Measurements from ENCODE around the gene GPR39.

Gene GPR39

GRCh38 chr2:132605236-132606180 lies 188.9 kb downstream of the GPR39 start:
- DNase-seq (ENCODE audit: low read depth), result no peak

- DNase-seq (ENCODE audit: low read depth), result no peak
Measured at GRCh38 chr2:132606649-132607048, 190.0 kb downstream of the GPR39 start.

GRCh38 chr2:132607426-132608090 lies 191.0 kb downstream of the GPR39 start:
- DNase-seq (ENCODE audit: low read depth), result no peak

GRCh38 chr2:132608311-132608710 lies 191.7 kb downstream of the GPR39 start:
- DNase-seq (ENCODE audit: low read depth), result no peak

DNA sequence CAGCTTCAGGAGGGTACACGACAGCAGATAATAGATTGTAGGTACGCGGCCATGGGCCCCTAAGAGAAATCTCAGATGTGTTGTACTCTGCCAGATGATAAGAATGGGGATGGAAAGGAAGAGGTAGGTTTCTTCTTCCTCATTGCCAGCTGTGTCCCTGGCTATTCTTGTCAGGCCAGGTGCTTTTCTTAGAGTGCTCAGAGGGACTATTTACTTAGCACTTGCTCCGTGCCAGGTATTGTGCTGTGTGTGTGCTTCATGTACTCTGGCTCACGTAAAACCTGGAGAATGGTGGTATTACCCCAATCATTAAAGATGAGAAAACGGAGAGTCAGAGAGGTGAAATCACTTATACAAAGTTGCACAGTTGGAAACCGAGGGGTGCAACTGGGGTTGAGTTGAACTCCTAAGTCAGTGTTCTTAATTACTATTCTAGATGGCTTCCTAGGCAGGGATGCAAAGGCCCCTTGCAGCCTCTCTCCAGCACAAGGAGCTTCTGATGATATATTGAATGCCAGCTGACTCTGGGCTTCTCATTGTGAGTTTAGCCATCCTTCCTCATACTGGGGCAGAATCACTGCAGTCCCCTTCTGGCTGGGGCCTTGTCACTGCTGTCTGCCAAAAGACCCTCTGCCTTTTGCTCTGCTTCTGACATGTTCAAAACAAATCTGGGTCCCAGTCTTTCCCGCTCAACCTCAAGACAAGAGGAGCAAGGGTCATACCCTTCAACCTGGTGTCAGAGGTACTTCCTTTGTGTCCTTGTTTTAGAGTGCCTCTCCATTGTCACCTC lies 192.7 kb downstream of the GPR39 start:
- no peak for DNase-seq (ENCODE audit: low read depth)

GRCh38 chr2:132611719-132612118 lies 195.1 kb downstream of the GPR39 start:
- DNase-seq (ENCODE audit: low read depth), result no peak

- DNase-seq (ENCODE audit: low read depth), result no peak
Measured at GRCh38 chr2:132615329-132616085, 198.9 kb downstream of the GPR39 start.

DNA sequence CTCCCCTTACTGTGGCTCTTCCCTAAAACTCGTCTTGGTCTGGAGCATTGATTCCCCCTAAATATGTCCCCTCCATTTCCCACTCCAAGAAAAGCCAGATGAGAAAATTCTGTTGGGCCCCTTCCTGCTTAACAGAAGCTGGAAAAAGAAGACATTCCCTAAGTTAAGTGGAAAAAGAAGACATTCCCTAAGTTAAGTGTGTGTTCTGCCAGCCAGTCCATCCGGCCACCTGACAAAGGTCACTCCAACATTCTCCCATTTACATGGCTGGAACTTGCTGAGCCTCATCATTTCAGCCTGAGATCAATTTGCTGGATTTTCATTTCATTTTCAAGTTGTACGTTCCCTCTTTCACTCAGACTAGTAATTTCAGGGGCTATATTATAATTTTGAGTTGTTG lies 201.4 kb downstream of the GPR39 start:
- DNase-seq (ENCODE audit: low read depth), result no peak

GRCh38 chr2:132618734-132619133 lies 202.1 kb downstream of the GPR39 start:
- DNase-seq (ENCODE audit: low read depth), result no peak

DNA sequence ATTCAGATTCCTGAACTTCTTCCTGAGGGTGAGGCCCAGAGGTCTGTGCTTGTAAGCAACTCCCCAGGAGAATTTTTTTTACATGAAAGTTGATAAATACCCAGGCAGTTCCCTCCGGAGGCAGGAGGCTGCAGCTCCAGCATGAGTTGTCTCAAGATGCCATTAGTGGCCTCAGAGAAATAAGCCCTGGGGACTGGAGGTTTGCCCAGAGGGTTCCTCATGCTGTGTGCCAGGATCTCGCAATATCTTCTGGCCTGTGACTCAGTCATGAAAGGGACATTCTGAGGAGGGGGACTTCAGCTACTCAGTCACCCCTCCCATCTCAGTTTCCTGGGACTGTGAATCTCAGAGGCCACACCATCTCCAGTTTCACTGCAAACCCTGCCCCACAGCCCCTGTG lies 203.5 kb downstream of the GPR39 start:
- no peak for DNase-seq (ENCODE audit: low read depth)

DNA sequence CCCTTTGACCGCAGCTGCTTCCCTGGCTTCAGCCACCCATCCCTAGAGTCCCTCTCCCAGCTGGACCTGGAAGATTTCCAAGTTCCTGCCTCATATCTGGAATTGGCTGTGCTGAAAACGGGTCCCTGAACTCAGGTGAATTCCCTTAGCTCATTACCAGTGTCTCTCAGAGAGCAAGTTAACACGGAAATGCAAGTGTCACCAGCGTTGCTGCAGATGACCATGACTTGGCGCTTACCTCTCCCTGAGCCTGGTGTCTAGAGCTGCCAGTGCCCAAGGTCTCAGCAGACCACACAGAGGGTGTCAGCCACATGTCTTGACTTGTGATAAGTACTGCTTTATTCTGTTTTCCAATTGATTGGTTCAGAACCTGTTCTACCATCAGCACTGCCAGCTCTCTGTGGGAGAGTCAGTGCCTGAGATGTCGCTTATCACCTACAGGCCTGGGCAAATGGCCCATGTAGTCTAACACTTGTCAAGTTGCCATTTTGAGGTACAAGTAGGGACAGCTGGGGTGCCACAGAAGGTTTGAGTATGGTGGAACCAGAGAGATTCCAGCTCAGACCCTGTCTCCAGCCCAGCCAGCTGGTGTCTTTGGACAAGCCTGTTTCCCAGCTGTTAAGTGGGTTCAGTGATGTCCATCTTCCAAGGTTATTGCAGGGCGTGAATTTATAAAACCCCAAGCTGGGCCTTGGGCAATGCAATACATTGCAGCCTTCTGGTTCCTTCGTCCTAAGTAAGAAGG lies 204.7 kb downstream of the GPR39 start:
- DNase-seq (ENCODE audit: low read depth), result no peak

GRCh38 chr2:132623096-132623839 lies 206.7 kb downstream of the GPR39 start:
- DNase-seq (ENCODE audit: low read depth), result no peak

- no peak for DNase-seq (ENCODE audit: low read depth)
Measured at GRCh38 chr2:132627536-132627935, 210.9 kb downstream of the GPR39 start.

DNA sequence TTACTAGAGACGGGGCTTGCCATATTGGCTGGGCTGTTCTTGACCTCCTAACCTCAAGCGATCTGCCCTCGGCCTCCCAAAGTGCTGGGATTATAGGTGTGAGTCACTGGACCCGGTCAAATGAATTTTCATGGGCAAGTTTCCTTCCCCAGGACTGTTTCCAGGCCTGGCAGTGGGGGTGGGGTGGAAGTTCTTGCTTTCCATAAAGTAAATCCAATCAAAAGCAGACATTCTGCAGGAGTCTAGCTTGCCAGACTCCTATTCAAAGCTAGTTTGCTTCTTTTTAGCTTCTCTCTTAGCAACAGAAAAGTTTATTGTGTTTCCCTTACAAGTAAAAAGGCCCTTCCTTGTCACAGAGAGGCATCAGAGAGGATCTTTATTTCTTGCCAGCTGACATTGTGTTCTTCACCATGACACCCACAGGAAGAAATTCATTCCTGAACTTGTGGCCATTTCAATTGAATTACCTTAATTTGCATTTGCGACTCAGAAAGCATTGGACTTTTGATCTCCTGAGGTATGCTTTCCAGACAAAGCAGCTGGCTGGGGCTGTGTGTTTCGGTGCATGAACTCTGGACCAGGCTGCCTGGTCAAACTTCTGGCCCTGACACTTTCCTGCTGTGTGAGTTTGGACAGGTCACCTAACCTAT lies 215.5 kb downstream of the GPR39 start:
- DNase-seq (ENCODE audit: low read depth), result no peak

DNA sequence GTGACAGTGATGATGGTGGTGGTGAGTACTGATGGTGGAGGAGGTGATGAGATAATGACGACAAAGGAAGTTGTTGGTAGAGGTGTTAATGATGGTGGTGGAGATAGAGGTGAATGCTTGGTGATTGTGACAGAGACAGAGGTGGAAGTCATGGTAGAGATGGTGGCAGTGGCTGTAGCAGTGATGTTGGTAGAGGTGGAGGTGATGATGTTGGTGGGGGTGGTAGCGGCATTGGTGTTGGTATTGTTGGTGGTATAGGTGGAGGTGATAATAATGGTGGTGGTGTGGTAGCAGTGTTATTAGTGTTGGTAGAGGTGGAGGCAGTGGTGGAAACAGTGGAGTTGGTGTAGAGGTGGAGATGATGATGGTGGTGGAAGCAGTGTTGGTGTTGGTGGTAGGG lies 217.0 kb downstream of the GPR39 start:
- DNase-seq (ENCODE audit: low read depth), result no peak

DNA sequence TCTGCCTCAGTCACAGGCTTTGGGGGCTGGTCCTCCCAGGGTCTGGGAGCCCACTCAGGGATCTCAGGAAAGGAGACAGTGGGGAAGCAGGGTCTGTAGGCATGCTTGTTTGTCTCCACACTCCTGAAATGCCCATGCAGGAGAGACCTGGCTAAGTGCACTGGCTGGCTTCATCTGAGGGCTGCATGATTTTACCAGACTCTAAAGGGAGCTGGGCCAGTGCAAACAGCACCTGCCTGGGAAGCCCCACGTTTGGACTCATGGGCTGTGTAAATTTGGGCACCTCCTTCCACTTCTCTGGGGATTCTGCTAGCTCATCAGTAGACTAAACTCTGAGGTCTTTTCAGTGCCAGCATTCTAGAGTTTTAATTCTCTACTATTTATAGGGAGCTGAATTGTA lies 219.7 kb downstream of the GPR39 start:
- no peak for DNase-seq (ENCODE audit: low read depth)

DNA sequence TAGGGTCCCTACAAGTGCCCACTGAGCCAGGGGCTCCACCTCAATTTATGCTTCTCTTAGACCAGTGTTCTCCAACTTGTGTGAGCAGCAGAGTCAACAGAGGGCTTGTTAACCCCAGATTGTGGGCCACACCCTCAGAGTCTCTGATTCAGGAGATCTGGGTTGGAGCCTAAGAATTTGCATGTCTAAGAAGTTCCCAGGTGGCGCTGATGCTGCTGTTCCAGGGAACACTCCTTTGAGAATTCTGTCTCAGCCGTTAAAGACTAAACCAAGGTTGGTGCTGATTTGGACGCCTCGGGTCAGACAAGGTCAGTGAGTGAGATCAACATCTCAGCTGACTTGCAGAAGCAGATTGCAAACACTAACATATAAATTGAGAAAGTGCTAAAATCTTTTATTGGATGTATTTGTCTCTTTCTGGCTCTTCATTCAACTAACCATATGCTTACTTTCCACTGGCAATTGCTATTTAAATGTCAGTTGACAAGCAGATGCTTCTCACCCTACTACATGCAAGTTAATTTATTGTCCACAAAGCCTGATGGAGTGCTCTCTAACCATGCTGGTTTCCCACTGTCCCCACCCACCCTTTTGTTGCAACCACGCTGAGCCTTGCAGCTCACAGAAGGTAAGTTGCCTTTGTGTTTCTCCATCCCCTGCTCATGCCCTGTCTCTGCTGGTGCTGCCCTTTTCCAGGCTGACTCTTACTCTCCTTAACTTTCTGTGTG lies 221.9 kb downstream of the GPR39 start:
- DNase-seq (ENCODE audit: low read depth), result no peak

DNA sequence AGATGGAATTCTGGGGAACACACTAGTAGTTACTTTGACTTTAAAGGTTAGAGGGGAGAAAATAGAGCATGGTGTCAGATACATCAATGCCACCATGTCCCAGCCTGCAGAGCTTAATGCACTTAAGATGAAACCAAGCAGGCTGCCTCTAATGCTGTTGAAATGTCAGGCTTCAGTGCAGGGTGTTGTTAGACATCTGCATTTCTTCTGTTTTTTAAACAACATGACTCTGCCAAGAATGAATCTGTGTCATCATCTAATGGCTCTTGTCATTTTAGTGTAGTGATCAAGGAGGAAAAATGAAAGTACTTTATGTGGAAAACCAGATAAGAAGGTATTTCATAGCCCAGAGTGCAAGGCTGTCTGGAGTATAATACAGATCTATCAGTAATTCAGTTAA lies 223.5 kb downstream of the GPR39 start:
- no peak for DNase-seq (ENCODE audit: low read depth)

GRCh38 chr2:132641819-132642218 lies 225.2 kb downstream of the GPR39 start:
- DNase-seq (ENCODE audit: low read depth), result no peak
